Peyer's patch (tissue), 4 donors: Measurements from ENCODE around the gene RCC2.

Source experiments
- CTCF ChIP-seq, 6 experiments: fragments of 450-650 bp in 4 of 6; fragments of 200-600 bp in 2 of 6; sonication (generic) in 1 of 6; IDR thresholded peaks; one replicate each; pipeline ENCODE4 v1.5.1; 2017 to 2019; ENCODE audit warnings: antibody characterized with exemption in 6 of 6, mild to moderate bottlenecking in 3 of 6, moderate library complexity in 1 of 6
- POLR2A ChIP-seq, 2 donors: fragments of 450-650 bp; IDR thresholded peaks; one replicate each; pipeline ENCODE4 v1.5.1; 2017; ENCODE audit warnings: antibody characterized with exemption in 2 of 2, mild to moderate bottlenecking in 2 of 2, moderate library complexity in 2 of 2

GRCh38 chr1:17437260-17437579 lies 2.3 kb downstream of the RCC2 start:
- TF ChIP-seq CTCF (IDR thresholded peaks at IDR 0.05) (no peak), POLR2A (IDR thresholded peaks at IDR 0.05) (no peak)
